Sigmoid colon (tissue), 7 donors: Measurements from ENCODE around the gene FBH1. TPM values are rescaled to one million over a fixed set of nuclear protein-coding genes. Genes with fewer than 3 reads are reported as not detected.

Experiments used
- DNase-seq: peaks from one replicate; pipeline ENCODE4 v3.0.0-alpha.2; 2019
- H3K27ac ChIP-seq, 4 donors: fragments of 200-600 bp; sonication (generic); one replicate each; pipeline ENCODE4 v1.5.1; 2016 to 2019; ENCODE audit warnings: mild to moderate bottlenecking in 1 of 4
- H3K27me3 ChIP-seq, 3 donors: fragments of 200-600 bp; sonication (generic); one replicate each; pipeline ENCODE4 v1.5.1; 2019; ENCODE audit warnings: mild to moderate bottlenecking in 1 of 3
- H3K36me3 ChIP-seq, 4 donors: fragments of 200-600 bp; sonication (generic); one replicate each; pipeline ENCODE4 v1.5.1; 2016 to 2019
- H3K4me1 ChIP-seq, 4 donors: fragments of 200-600 bp; sonication (generic); one replicate each; pipeline ENCODE4 v1.5.1; 2017 to 2019
- H3K4me3 ChIP-seq, 4 donors: fragments of 200-600 bp; sonication (generic); one replicate each; pipeline ENCODE4 v1.5.1; 2017 to 2019; ENCODE audit warnings: mild to moderate bottlenecking in 2 of 4, moderate library complexity in 1 of 4
- H3K9me3 ChIP-seq, 4 donors: fragments of 200-600 bp in 3 of 4; sonication (generic) in 3 of 4; one replicate each; pipeline versions ENCODE4 v1.5.1 to v1.6.1; 2013 to 2019
- CTCF ChIP-seq, 4 experiments: fragments of 450-650 bp in 3 of 4; fragments of 200-600 bp in 1 of 4; IDR thresholded peaks; one replicate each; pipeline ENCODE4 v1.5.1; 2016 to 2019; ENCODE audit warnings: antibody characterized with exemption in 4 of 4, mild to moderate bottlenecking in 3 of 4, moderate library complexity in 2 of 4
- EP300 ChIP-seq, 4 donors: sonication (generic); formaldehyde crosslinking; IDR thresholded peaks; one replicate each; pipeline ENCODE4 v1.6.1; 2017; ENCODE audit warnings: antibody characterized with exemption in 4 of 4
- POLR2A ChIP-seq, 2 donors: fragments of 450-650 bp; IDR thresholded peaks; one replicate each; pipeline ENCODE4 v1.6.1; 2016; ENCODE audit warnings: antibody characterized with exemption in 2 of 2, mild to moderate bottlenecking in 2 of 2, moderate library complexity in 2 of 2
- POLR2AphosphoS5 ChIP-seq, 4 donors: sonication (generic); formaldehyde crosslinking; IDR thresholded peaks; one replicate each; pipeline ENCODE4 v1.6.1; 2017; ENCODE audit warnings: antibody characterized with exemption in 4 of 4
- WGBS, 2 donors: extraction: QIAGEN DNeasy Blood & Tissue Kit; methylation state at CpG; one replicate each; pipeline ENCODE4 v1.1.7; 2013; 5-methylcytosine and 5-hydroxymethylcytosine counted together
- intact Hi-C: fragments of 100-400 bp; cut with DNase I; formaldehyde crosslinking; loops from one replicate; pipeline ENCODE4 v1.15.1; 2023
- polyA plus RNA-seq, 3 donors: library from polyadenylated mRNA; stranded (reverse); fragments of 200-250 nt; gene quantifications; one replicate each; pipeline ENCODE4 v1.2.3, GENCODE V29; 2013
- total RNA-seq, 4 donors: library from RNA; depleted of rRNA; stranded (reverse); fragments of >200 nt; gene quantifications; one replicate each; pipeline ENCODE4 v1.1.0, GENCODE V29; 2016
- donor health status: healthy with polysubstance abuse.
- donor health status: Bipolar disorder and iron deficiency.
- donor health status: healthy.

Gene FBH1
- total and polyA plus RNA-seq, 7 donors, result 31.2 to 85.9 (median 68.7) TPM

- peaks cover 0 to 34% (median 13%) of the 10 kb centered on the region in 4 donors for H3K36me3 ChIP-seq
- intact Hi-C loops, result loop anchor here (5.0 to 10.0 kb wide), 2 partner anchors 82 to 1890 kb away; partner anchors contain the start of genes ATP5F1C, GDI2 and KIN
- no peak overlapping the region for H3K27ac ChIP-seq
- H3K27me3 ChIP-seq, result no peaks in the 10 kb centered on the region
- no peak for DNase-seq
- H3K4me1 ChIP-seq, result peaks cover 0 to 30% (median 22%) of the 10 kb centered on the region in 4 donors
- no peak for TF ChIP-seq CTCF (IDR thresholded peaks at IDR 0.05)
- no peak overlapping the region for H3K4me3 ChIP-seq
- WGBS, 2 donors, result 66 to 69% methylated on average over 4 of the region's 4 CpGs
- no peaks in the 10 kb centered on the region for H3K9me3 ChIP-seq
Observed at GRCh38 chr10:5894403-5894802, 4.4 kb downstream of the FBH1 start.

GRCh38 chr10:5894873-5895272 lies 4.8 kb downstream of the FBH1 start:
- H3K4me3 ChIP-seq, result no peak overlapping the region
- H3K27ac ChIP-seq, result no peak overlapping the region
- H3K9me3 ChIP-seq, result no peaks in the 10 kb centered on the region
- WGBS, 2 donors, result 75 to 88% methylated on average over 8 of the region's 8 CpGs
- intact Hi-C loops, result loop anchor here (5.0 to 10.0 kb wide), 2 partner anchors 83 to 1890 kb away; partner anchors contain the start of genes ATP5F1C, GDI2 and KIN
- no peak for DNase-seq
- TF ChIP-seq CTCF (IDR thresholded peaks at IDR 0.05) (no peak), EP300 (IDR thresholded peaks at IDR 0.05) (no peak), POLR2AphosphoS5 (IDR thresholded peaks at IDR 0.05) (no peak), POLR2A (IDR thresholded peaks at IDR 0.05) (no peak)
- H3K4me1 ChIP-seq, result peaks cover 0 to 30% (median 22%) of the 10 kb centered on the region in 4 donors
- H3K36me3 ChIP-seq, result peaks cover 0 to 34% (median 13%) of the 10 kb centered on the region in 4 donors
- H3K27me3 ChIP-seq, result no peaks in the 10 kb centered on the region

DNA sequence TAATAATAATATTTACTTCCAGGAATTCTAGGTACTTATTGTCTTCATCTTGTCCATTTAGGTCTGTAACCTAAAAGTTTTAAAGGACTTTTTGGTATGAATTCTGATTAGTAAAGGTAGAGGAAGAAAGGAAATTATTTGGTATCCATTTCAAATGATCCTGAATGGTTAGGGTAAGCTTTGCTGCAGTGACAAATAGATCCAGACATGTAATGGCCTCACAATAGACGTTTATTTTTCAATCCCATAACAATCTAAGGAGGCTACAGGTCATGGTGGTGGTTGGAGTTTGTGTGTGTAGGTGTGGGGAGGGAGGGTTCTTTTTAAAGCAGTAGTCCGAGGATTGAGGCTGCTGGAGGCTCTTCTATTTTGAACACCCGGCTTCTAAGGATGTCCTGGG lies 5.3 kb downstream of the FBH1 start:
- no peak for DNase-seq
- Histone ChIP-seq H3K36me3 (peaks cover 0 to 34% (median 13%) of the 10 kb centered on the region in 4 donors), H3K4me3 (no peak overlapping the region), H3K27ac (no peak overlapping the region), H3K9me3 (no peaks in the 10 kb centered on the region), H3K4me1 (peaks cover 0 to 30% (median 22%) of the 10 kb centered on the region in 4 donors), H3K27me3 (no peaks in the 10 kb centered on the region)
- no peak for TF ChIP-seq POLR2AphosphoS5 (IDR thresholded peaks at IDR 0.05)
- TF ChIP-seq CTCF (IDR thresholded peaks at IDR 0.05), result no peak
- TF ChIP-seq EP300 (IDR thresholded peaks at IDR 0.05), result no peak
- no peak for TF ChIP-seq POLR2A (IDR thresholded peaks at IDR 0.05)
- intact Hi-C loops, result loop anchor here (10.0 kb wide), 1 partner anchor 1889 kb away; the partner anchor contains the start of genes ATP5F1C and KIN
- WGBS, 2 donors, result 74 to 87% methylated on average over 3 of the region's 3 CpGs

GRCh38 chr10:5895804-5896203 lies 5.8 kb downstream of the FBH1 start:
- no peak overlapping the region for H3K27ac ChIP-seq
- no peak overlapping the region for H3K4me3 ChIP-seq
- TF ChIP-seq POLR2A (IDR thresholded peaks at IDR 0.05) (no peak), CTCF (IDR thresholded peaks at IDR 0.05) (no peak), POLR2AphosphoS5 (IDR thresholded peaks at IDR 0.05) (no peak), EP300 (IDR thresholded peaks at IDR 0.05) (no peak)
- no peaks in the 10 kb centered on the region for H3K27me3 ChIP-seq
- no peak for DNase-seq
- peaks cover 0 to 26% (median 19%) of the 10 kb centered on the region in 4 donors for H3K4me1 ChIP-seq
- intact Hi-C loops, result loop anchor here (10.0 kb wide), 1 partner anchor 1889 kb away; the partner anchor contains the start of genes ATP5F1C and KIN
- peaks cover 0 to 34% (median 13%) of the 10 kb centered on the region in 4 donors for H3K36me3 ChIP-seq
- H3K9me3 ChIP-seq, result no peaks in the 10 kb centered on the region
- 65 to 88% methylated on average over 9 of the region's 9 CpGs for WGBS, 2 donors
